ENCODE results near the gene OPCML. TPM values are rescaled to one million over a fixed set of nuclear protein-coding genes. Genes with fewer than 3 reads are reported as not detected.

OPCML gene
- total and polyA plus RNA-seq, 2 experiments from 2014 or later: 1.2 to 4.4 TPM

DNA sequence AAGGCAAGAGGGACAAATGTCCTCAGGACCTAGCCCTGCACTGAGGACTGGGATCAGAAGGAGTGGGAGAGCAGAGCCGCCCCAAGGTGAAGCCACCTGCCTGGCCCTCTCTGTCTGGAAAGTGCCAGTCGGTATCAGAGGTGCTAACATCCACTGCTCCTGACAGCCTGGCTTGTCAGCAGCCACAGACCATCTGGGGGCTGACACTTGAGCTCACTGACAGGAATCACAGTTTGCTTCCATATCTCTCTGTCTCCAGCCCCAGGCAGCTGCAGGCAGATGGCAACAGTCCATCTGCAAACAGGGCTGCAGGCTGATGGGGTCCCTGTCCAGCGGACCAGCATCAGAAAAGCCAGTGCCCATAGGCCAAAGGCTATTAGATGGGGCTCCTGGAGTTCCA is 5.5 kb downstream of the OPCML start:
- H3K27ac Mint-ChIP-seq: no peak overlapping the region
- no peak for ATAC-seq
- no peaks in the 10 kb centered on the region for H4K20me1 ChIP-seq (replicated peaks; ENCODE audit: insufficient read depth)

More for the DNA sequence above, 5.5 kb downstream of the OPCML start:
- peaks cover 16% of the 10 kb centered on the region for H3K4me1 ChIP-seq (ENCODE audit: insufficient read depth)
- H3K4me2 ChIP-seq: no peak overlapping the region
- DNase-seq (ENCODE audit: low spot score): no peak
- Mint-ChIP-seq H3K4me3 (no peak overlapping the region), H3K9me3 (no peaks in the 10 kb centered on the region; the same call in 2 of the 3 replicates), H3K4me1 (peaks cover 34% of the 10 kb centered on the region), H3K36me3 (ENCODE audit: low read depth) (peaks cover 10% of the 10 kb centered on the region), H3K27me3 (ENCODE audit: insufficient read depth, low read depth, poor library complexity) (peaks cover 5% of the 10 kb centered on the region)
- no peak overlapping the region for H2AFZ ChIP-seq
- no peaks in the 10 kb centered on the region; the same call in 1 of the 2 replicates for H3F3A ChIP-seq (replicated peaks; ENCODE audit: low read depth)
- no peaks in the 10 kb centered on the region for H3K27me3 ChIP-seq (ENCODE audit: insufficient read depth)
- H3K9me2 ChIP-seq (ENCODE audit: insufficient read depth): peaks cover 21% of the 10 kb centered on the region
- H3K27ac ChIP-seq (ENCODE audit: low read depth): no peak overlapping the region
- peaks cover 49% of the 10 kb centered on the region for H3K79me2 ChIP-seq (replicated peaks; ENCODE audit: insufficient read depth)
- H3K4me3 ChIP-seq: no peak overlapping the region
- H3K36me3 ChIP-seq (ENCODE audit: insufficient read depth): no peaks in the 10 kb centered on the region
- TF ChIP-seq NANOG (IDR thresholded peaks at IDR 0.05; ENCODE audit: borderline replicate concordance) (no peak), EZH2 (IDR thresholded peaks at IDR 0.05; ENCODE audit: low read depth, unreplicated experiment) (no peak), JUNB (IDR thresholded peaks at IDR 0.05; ENCODE audit: unreplicated experiment) (no peak)
- TF ChIP-seq, protein P1, sequence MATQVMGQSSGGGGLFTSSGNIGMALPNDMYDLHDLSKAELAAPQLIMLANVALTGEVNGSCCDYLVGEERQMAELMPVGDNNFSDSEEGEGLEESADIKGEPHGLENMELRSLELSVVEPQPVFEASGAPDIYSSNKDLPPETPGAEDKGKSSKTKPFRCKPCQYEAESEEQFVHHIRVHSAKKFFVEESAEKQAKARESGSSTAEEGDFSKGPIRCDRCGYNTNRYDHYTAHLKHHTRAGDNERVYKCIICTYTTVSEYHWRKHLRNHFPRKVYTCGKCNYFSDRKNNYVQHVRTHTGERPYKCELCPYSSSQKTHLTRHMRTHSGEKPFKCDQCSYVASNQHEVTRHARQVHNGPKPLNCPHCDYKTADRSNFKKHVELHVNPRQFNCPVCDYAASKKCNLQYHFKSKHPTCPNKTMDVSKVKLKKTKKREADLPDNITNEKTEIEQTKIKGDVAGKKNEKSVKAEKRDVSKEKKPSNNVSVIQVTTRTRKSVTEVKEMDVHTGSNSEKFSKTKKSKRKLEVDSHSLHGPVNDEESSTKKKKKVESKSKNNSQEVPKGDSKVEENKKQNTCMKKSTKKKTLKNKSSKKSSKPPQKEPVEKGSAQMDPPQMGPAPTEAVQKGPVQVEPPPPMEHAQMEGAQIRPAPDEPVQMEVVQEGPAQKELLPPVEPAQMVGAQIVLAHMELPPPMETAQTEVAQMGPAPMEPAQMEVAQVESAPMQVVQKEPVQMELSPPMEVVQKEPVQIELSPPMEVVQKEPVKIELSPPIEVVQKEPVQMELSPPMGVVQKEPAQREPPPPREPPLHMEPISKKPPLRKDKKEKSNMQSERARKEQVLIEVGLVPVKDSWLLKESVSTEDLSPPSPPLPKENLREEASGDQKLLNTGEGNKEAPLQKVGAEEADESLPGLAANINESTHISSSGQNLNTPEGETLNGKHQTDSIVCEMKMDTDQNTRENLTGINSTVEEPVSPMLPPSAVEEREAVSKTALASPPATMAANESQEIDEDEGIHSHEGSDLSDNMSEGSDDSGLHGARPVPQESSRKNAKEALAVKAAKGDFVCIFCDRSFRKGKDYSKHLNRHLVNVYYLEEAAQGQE (IDR thresholded peaks at IDR 0.05; ENCODE audit: unreplicated experiment): no peak
- TF ChIP-seq, protein P2, sequence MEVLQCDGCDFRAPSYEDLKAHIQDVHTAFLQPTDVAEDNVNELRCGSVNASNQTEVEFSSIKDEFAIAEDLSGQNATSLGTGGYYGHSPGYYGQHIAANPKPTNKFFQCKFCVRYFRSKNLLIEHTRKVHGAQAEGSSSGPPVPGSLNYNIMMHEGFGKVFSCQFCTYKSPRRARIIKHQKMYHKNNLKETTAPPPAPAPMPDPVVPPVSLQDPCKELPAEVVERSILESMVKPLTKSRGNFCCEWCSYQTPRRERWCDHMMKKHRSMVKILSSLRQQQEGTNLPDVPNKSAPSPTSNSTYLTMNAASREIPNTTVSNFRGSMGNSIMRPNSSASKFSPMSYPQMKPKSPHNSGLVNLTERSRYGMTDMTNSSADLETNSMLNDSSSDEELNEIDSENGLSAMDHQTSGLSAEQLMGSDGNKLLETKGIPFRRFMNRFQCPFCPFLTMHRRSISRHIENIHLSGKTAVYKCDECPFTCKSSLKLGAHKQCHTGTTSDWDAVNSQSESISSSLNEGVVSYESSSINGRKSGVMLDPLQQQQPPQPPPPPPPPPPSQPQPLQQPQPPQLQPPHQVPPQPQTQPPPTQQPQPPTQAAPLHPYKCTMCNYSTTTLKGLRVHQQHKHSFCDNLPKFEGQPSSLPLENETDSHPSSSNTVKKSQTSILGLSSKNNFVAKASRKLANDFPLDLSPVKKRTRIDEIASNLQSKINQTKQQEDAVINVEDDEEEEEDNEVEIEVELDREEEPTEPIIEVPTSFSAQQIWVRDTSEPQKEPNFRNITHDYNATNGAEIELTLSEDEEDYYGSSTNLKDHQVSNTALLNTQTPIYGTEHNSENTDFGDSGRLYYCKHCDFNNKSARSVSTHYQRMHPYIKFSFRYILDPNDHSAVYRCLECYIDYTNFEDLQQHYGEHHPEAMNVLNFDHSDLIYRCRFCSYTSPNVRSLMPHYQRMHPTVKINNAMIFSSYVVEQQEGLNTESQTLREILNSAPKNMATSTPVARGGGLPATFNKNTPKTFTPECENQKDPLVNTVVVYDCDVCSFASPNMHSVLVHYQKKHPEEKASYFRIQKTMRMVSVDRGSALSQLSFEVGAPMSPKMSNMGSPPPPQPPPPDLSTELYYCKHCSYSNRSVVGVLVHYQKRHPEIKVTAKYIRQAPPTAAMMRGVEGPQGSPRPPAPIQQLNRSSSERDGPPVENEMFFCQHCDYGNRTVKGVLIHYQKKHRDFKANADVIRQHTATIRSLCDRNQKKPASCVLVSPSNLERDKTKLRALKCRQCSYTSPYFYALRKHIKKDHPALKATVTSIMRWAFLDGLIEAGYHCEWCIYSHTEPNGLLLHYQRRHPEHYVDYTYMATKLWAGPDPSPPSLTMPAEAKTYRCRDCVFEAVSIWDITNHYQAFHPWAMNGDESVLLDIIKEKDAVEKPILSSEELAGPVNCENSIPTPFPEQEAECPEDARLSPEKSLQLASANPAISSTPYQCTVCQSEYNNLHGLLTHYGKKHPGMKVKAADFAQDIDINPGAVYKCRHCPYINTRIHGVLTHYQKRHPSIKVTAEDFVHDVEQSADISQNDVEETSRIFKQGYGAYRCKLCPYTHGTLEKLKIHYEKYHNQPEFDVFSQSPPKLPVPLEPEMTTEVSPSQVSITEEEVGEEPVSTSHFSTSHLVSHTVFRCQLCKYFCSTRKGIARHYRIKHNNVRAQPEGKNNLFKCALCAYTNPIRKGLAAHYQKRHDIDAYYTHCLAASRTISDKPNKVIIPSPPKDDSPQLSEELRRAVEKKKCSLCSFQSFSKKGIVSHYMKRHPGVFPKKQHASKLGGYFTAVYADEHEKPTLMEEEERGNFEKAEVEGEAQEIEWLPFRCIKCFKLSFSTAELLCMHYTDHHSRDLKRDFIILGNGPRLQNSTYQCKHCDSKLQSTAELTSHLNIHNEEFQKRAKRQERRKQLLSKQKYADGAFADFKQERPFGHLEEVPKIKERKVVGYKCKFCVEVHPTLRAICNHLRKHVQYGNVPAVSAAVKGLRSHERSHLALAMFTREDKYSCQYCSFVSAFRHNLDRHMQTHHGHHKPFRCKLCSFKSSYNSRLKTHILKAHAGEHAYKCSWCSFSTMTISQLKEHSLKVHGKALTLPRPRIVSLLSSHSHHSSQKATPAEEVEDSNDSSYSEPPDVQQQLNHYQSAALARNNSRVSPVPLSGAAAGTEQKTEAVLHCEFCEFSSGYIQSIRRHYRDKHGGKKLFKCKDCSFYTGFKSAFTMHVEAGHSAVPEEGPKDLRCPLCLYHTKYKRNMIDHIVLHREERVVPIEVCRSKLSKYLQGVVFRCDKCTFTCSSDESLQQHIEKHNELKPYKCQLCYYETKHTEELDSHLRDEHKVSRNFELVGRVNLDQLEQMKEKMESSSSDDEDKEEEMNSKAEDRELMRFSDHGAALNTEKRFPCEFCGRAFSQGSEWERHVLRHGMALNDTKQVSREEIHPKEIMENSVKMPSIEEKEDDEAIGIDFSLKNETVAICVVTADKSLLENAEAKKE (CRISPR knock-in tag; IDR thresholded peaks at IDR 0.05): no peak

Measured in GM23338 (cell line).